Calu3 (cell line): ENCODE data around the gene COL6A3. TPM values are rescaled to one million over a fixed set of nuclear protein-coding genes. Genes with fewer than 3 reads are reported as not detected.

Experiments
- BruUV-seq: library from RNA; stranded (reverse); fragments of 400-500 nt; replicated peaks from 2 replicates; lab custom pipeline; 2021; lab: Mats Ljungman, UMichigan
- CTCF ChIA-PET: fragments of 300-600 bp; sonication (Branson Sonifier 250); formaldehyde crosslinking; loops from one replicate; lab custom pipeline; 2022; ENCODE audit warnings: antibody characterized with exemption; lab: Charles Lee
- DNase-seq: peaks from one replicate; pipeline ENCODE4 v3.0.0; 2022
- H3K27ac Mint-ChIP-seq: one replicate; pipeline ENCODE4 v1.8.0; 2022; ENCODE audit warnings: mixed read lengths; ENCODE audit not compliant: unreplicated experiment
- H3K27me3 Mint-ChIP-seq: one replicate; pipeline ENCODE4 v1.8.0; 2022; ENCODE audit warnings: mixed read lengths; ENCODE audit not compliant: unreplicated experiment
- H3K36me3 Mint-ChIP-seq: one replicate; pipeline ENCODE4 v1.8.0; 2022; ENCODE audit warnings: mild to moderate bottlenecking, moderate library complexity, mixed read lengths; ENCODE audit not compliant: insufficient read depth, unreplicated experiment
- H3K4me1 Mint-ChIP-seq: one replicate; pipeline ENCODE4 v1.8.0; 2022; ENCODE audit warnings: mild to moderate bottlenecking, low read depth, mixed read lengths; ENCODE audit not compliant: unreplicated experiment
- H3K4me3 Mint-ChIP-seq: one replicate; pipeline ENCODE4 v1.8.0; 2022; ENCODE audit warnings: mild to moderate bottlenecking, low read depth, moderate library complexity, mixed read lengths; ENCODE audit not compliant: unreplicated experiment
- H3K9me3 Mint-ChIP-seq: one replicate; pipeline ENCODE4 v1.8.0; 2022; ENCODE audit warnings: low read depth, mixed read lengths; ENCODE audit not compliant: unreplicated experiment
- CTCF ChIP-seq: fragments of 200-600 bp; IDR thresholded peaks from one replicate; pipeline ENCODE4 v1.8.0; 2022; ENCODE audit warnings: antibody characterized with exemption; ENCODE audit not compliant: unreplicated experiment
- intact Hi-C: fragments of 100-400 bp; cut with micrococcal nuclease; formaldehyde crosslinking; loops from one replicate; pipeline ENCODE4 v1.10.0; 2022; ENCODE audit not compliant: unreplicated experiment
- total RNA-seq: library from RNA; stranded (reverse); gene quantifications from 2 replicates; pipeline ENCODE4 v1.2.3, GENCODE V29; 2022

Gene COL6A3
- total RNA-seq, 1 experiment from 2014 or later = 0.07 TPM

GRCh38 chr2:237446338-237446665, 32.3 kb upstream of the COL6A3 start:
- BruUV-seq = no TSS peak
- Mint-ChIP-seq H3K4me3 (no peak overlapping the region), H3K36me3 (no peaks in the 10 kb centered on the region), H3K27ac (no peak overlapping the region), H3K9me3 (no peaks in the 10 kb centered on the region), H3K4me1 (peaks cover 12% of the 10 kb centered on the region), H3K27me3 (peaks cover 91% of the 10 kb centered on the region)
- DNase-seq = no peak
- CTCF ChIA-PET = no interaction called here
- TF ChIP-seq CTCF = no peak
- intact Hi-C loops = no loop called here

GRCh38 chr2:237445611-237446337, 31.8 kb upstream of the COL6A3 start:
- intact Hi-C loops = no loop called here
- no peak overlapping the region for H3K27ac Mint-ChIP-seq
- BruUV-seq = no TSS peak

GRCh38 chr2:237444071-237444470, 30.1 kb upstream of the COL6A3 start:
- Mint-ChIP-seq H3K4me3 (no peak overlapping the region), H3K4me1 (peaks cover 3% of the 10 kb centered on the region), H3K9me3 (no peaks in the 10 kb centered on the region), H3K27me3 (peaks cover 87% of the 10 kb centered on the region), H3K27ac (no peak overlapping the region), H3K36me3 (no peaks in the 10 kb centered on the region)
- CTCF ChIA-PET = no interaction called here
- BruUV-seq = no TSS peak
- intact Hi-C loops = no loop called here
- no peak for DNase-seq
- no peak for TF ChIP-seq CTCF

More at GRCh38 chr2:237445611-237446337, 31.8 kb upstream of the COL6A3 start:
- no peak for TF ChIP-seq CTCF
- Mint-ChIP-seq H3K36me3 (no peaks in the 10 kb centered on the region), H3K4me3 (no peak overlapping the region), H3K27me3 (peaks cover 91% of the 10 kb centered on the region), H3K4me1 (peaks cover 12% of the 10 kb centered on the region), H3K9me3 (no peaks in the 10 kb centered on the region)
- CTCF ChIA-PET = no interaction called here
- DNase-seq = no peak

GRCh38 chr2:237441605-237442274, 27.8 kb upstream of the COL6A3 start:
- Mint-ChIP-seq H3K36me3 (no peaks in the 10 kb centered on the region), H3K27me3 (peaks cover 64% of the 10 kb centered on the region), H3K4me3 (no peak overlapping the region), H3K4me1 (no peaks in the 10 kb centered on the region), H3K27ac (no peak overlapping the region), H3K9me3 (no peaks in the 10 kb centered on the region)
- DNase-seq = no peak
- intact Hi-C loops = no loop called here
- BruUV-seq = no TSS peak
- CTCF ChIA-PET = interaction anchor here (0.6 kb wide), 1 partner anchor 1946 kb away, joined by 3 read pairs; no protein-coding TSS in a partner anchor
- no peak for TF ChIP-seq CTCF
